Kidney tubule cell (primary cell): Measurements from ENCODE around the gene DOCK4.
"Not testable (repeated sequence)": the region's sequence is repeated elsewhere in the genome, so short reads cannot be mapped to it uniquely, and the experiment has no call there.

ENCODE experiments used
- DNase-seq: peaks from one replicate; pipeline ENCODE4 v3.0.0-alpha.2; 2018; ENCODE audit warnings: low spot score

The DOCK4 gene

DNA sequence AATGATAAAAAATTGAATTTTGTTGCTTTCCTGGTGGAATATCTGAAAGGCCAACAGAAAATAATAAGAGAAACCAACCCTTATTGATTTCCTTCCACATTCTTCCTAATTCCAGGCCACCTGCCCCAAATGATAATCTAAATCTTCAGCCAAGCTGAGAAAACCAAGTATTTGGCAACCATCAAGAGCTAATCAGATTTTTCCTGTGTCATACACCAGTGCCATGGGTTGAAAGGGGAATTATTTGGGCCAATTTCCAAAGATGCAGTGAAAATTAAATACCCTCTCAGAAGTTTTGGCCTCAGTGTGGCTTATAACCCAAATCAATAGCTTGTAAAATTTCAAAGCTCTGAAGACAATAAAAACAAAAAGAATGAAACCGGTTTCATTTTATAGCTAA is 70.4 kb downstream of the DOCK4 start:
- DNase-seq, result no peak

GRCh38 chr7:112134039-112134438 is 72.2 kb downstream of the DOCK4 start:
- no peak for DNase-seq

DNA sequence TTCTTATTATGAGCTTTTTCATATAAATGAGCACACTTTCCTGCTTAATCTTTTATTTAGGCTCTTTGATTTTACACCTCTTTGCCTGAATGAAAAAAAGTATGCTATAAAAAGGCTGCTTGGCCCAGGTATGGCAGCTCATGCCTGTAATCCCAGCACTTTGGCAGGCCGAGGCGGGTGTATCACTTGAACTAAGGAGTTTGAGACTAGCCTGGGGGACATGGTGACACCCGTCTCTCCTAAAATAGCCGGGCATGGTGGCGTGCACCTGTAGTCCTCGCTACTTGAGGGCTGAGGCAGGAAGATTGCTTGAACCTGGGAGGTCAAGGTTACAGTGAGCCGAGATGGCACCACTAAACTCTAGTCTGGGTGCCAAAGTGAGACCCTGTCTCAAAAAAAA is 72.9 kb downstream of the DOCK4 start:
- no peak for DNase-seq

DNA sequence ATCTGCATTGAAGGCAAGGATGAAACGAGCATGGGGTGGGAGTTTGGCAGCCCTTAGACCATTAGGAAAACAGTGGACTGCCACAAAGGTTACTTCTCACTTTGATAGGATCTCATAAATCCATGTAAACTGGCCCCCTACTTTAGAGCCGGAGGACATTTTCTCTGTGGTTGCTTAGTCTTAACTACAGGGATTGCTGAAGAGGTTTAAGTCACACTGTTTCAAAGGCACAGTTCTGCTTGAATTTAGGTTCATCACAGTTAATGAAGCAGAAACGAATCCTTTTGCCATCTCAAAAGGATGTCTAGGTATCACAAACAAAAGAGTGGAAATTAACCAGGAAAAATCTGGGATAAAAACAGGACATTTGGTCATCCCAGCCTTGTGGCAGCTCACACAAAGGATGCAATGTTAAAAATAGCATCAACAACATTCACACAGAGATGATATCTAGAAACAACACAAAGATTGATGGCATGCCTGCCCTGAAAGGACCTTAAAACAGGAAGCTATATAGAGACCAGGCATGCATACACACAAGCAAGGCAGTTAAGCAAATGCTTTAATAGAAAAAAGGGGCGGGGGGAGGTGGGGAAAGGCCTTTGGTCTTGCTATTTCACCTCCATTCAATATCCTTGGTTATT is 74.0 kb downstream of the DOCK4 start:
- DNase-seq, result no peak

GRCh38 chr7:112130729-112131410 is 75.3 kb downstream of the DOCK4 start:
- DNase-seq, result no peak

DNA sequence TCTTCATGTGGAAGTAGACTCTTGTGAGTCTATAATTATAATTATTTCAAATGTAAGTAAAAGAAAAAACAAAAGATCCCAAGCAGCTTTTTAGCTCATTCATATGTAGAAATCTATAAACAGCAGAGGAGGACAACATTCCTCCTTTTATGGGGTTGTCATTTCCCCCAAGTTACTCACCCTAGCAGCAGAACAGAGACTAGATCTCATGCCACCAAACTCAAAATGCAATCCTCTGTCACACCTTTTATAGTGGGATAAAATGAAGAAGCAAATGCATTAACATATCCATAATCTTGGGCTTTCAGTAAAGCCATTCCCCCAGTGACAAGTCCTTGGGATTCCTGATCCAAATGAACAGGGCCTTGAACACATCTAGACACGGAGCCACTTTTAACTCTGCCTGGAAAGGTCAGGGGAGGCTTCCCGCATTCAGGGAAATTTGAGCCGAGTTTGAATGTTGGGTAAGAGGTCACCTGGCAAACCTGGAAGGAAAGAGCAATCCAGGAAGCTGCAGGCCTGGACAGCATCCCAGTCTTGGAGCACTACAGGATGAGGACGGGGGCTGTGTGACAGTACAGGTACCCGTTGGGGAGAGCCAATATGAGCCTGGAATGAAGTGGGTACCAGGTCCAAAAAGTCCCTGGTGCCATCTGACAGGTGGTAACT is 76.4 kb downstream of the DOCK4 start:
- peak; percentile 20 for DNase-seq

- not testable (repeated sequence) for DNase-seq
These were observed 77.5 kb downstream of the DOCK4 start for GRCh38 chr7:112128461-112129425.

- DNase-seq, result not testable (repeated sequence)
These were observed 78.2 kb downstream of the DOCK4 start for GRCh38 chr7:112128041-112128440.

DNA sequence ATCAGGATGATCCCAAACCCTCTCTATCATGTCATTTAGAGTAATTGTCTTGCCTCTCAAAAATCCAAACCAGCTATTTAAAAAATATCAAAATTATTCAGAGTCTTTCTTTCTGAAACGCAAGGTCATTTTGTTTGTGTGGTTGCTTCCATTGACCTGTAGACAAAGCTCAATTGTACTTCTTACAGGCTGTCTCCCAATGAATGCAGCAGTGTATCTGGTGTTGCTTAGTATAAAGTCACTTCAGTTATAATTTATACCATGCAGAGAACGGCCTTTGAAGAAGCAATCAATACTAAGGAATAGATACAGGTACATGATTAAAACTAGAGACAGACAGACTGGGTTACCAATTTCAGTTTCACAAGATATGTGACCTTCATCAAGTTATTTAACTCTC is 80.9 kb downstream of the DOCK4 start:
- no peak for DNase-seq

DNA sequence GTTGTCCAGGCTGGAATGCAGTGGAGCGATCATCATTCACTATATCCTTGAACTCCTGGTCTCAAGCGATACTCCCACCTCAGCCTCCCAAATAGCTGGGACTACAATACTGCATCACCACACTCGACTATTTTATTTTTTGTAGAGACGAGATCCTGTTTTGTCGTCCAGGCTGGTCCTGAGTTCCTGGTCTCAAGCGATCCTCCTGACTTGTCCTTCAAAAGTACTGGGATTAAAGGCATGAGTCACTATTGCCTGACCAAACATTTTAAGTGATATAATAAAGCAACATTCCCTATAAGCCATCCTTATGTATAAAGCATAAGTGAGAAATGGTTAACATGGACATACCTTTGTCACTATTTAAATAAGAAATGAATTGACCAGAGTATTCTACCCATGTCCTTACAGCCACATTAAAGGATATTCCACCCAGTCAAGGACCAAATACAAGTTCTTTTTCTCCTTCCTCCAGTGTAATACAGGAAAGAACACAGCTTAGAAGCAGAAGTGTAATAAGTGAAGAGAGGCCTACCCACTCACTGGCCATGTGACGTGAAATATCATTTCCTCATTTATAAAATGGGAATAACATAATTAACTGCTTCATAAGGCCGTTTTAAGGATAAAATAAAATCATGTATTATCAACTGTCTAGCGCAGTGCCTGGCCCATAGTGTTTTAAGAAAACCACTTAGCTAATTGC is 82.0 kb downstream of the DOCK4 start:
- DNase-seq, result no peak

DNA sequence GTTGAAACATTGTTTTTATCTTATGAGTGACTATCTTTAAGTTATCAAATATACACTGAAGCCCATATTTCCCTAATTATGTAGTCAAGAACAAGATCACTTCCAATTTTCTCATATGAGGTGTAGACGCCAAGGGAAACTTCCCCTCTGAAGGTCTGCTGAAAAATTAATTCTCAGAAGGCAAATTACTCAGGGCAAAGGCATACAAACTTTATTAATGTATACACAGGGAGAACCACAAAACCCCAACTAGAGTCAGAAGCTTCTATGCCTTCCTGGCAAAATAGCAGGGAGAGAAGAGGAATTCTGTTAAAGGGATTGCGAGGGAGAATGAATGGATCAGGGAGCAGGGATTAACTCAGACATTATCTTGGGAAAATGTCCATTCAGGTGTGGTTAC is 83.4 kb downstream of the DOCK4 start:
- DNase-seq, result peak; percentile 22

DNA sequence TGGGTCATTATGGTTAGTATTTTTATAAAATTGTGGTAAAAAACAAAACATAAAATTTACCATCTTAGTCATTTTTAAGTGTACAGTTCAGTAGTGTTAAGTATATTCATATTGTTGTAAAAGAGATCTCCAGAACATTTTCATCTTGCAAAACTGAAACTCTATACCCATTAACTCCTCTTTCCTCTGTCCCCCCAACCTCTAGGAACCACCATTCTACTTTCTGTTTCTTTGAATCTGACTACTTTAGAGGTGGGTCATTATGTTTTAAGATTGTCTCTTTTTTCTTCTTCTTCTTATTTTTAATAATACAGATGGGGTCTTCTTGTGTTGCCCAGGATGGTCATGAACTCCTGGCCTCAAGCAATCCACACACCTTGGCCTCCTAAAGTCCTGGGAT is 84.1 kb downstream of the DOCK4 start:
- no peak for DNase-seq

GRCh38 chr7:112121318-112121717 is 84.9 kb downstream of the DOCK4 start:
- DNase-seq, result no peak

DNA sequence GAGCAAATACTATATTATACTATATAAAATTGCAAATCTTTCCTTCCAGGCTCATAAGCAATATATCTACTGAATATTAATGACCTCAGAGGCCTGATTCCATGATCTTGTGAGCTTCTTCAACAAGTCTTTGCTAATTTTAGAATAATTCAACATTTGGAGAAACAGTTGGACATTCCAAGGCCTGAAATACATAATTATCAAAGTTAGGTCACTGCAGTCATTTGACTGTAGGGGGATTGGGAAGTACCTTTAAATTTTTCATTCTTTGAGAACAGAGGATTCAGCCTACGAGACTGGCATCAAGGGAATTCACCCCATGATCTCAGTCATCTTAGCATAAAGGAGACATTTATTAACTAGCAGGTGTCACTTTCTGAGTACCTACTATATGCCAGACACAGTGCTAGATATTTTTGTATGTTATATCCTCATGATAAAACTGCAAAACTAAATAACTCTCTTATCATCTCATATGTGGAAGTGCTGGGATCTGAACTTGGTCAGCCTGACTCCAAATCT is 85.4 kb downstream of the DOCK4 start:
- no peak for DNase-seq

DNA sequence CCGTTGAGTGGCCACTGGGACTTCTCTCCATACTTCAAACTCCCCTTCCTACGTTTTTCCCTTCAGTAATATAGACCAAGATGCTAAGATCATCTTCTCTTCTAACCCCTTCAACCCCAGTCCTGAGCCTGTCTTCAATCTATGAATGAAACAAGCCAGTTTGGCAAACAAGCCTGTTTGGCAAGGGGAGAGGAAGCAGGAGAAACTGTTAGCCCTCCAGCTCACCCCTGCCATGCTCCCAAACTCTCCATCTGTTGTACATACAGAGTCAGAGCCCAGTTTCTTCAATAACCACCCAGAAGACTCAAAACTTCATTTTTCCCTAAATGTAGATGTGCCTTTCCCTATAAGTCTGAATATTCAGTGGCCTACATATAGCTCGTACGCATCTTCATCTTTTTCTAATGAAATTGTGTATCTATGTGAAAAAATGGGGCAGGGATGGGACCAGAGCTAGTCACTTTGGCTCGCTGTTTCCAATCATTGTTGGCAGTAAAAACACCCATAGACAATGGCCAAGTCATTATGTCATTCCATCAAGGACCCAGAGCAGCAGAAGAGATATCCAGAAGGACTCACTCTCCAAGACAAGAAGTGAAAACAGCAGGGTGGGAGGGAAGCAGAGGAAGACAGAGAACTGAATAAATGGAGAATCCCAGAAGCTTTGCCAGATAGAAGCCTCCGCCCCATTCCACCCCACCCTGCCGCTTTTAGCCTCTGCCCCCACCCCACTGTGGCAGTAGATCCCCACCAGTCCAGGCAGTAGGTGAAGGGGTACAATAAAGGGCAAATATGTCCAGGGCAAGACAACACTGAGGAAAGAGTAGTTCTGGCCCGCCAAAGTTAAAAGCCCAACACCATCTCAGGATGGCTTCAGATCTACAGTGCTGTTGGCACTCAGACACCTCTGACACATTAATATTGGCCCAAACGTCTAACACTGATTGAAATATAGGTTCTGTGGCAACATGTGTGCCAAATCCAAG is 87.3 kb downstream of the DOCK4 start:
- no peak for DNase-seq

GRCh38 chr7:112116894-112117293 is 89.3 kb downstream of the DOCK4 start:
- no peak for DNase-seq

DNA sequence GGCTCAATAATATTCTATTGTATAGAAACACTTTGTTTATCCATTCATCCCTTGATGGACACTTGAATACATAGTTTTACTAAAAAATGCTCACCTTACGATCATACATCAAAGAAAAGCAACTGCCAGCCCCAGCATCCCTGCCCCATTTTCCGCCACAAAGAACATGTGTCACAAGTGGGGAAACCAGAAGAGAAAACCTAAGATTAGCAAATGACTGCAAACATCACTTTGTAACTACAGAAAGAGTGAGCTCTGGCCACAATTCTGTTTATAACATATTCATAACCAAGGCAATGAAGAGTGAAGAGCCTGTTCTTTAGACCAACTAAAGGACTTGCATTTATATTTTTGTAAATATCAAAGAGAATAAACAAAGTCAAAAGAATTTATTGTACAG is 89.8 kb downstream of the DOCK4 start:
- no peak for DNase-seq

GRCh38 chr7:112115880-112116279 is 90.3 kb downstream of the DOCK4 start:
- DNase-seq, result no peak

DNA sequence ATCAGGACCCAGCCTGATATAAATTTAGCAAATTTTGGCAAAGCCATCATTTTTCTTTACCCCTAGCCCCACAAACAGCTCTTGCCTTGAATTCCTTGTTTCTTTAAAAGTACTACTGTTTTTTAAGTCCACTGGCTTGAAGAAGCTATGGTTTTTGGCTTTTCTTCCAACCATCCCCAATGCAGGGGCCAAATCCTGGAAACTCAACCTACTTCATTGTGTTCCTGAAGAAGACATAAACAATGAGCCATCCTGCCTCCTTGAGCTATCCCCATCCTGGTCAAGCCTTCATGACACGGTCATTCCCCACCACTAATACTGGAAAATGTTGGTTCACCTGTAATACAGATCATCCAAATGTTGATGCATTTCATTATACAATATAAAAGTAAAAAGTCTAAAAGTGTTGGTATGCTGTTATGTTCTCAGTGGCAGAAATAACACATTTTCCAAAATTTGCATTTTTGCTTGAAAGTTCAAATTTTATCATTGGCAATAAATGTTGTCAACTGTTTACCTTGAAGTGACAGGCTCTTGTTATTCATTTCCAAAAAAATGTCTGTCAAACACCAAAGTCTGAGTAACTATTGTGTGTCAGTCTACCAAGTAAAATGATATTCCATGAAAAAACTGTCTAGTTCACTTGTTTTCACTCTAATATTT is 92.2 kb downstream of the DOCK4 start:
- DNase-seq, result no peak

DNA sequence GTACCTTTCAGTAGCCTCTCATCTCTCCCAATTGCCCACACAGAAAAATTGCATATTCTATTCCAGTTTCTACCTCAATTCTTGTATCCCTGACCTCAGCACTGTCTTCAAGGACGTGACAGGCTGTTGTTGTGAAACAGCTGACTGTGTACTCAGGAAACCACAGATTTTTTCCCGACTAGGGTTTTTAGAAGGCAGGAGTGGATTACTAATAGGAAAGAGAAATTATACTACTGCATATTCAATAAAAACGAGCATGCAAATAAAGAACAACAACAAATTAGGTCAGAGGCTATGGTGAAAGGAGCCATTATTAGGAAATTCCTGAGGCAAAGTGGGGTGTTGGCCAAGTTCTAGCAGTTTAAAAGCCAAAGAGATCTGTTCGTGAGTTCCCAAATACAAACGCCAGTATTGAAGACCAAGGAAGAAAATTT is 93.4 kb downstream of the DOCK4 start:
- DNase-seq, result no peak
